Heart left ventricle (tissue), 16 donors: ENCODE measurements around the gene ZAP70. TPM values are rescaled to one million over a fixed set of nuclear protein-coding genes. Genes with fewer than 3 reads are reported as not detected.
A peak's percentile ranks its signal among the peaks of the same experiment; 100 is the strongest.

Experiments used
- ATAC-seq, 4 donors: fragments of 200-7000 bp; cut with Tn5 transposase; one replicate each; pipeline ENCODE4 v1.9.1; 2020 to 2022; ENCODE audit warnings: moderate library complexity in 4 of 4, mild to moderate bottlenecking in 3 of 4, moderate number of reproducible peaks in 1 of 4
- DNase-seq, 5 donors: peaks; one replicate each; pipeline ENCODE4 v3.0.0-alpha.2; 2020
- H3K27ac ChIP-seq, 12 donors: fragments of 200-600 bp; sonication (generic) in 4 of 12; one replicate each; pipeline versions ENCODE4 v1.5.0 to v1.8.0; 2016 to 2022; ENCODE audit warnings: mild to moderate bottlenecking in 2 of 12
- H3K27me3 ChIP-seq, 9 donors: fragments of 200-600 bp; sonication (generic) in 2 of 9; one replicate each; pipeline versions ENCODE4 v1.5.1 to v1.8.0; 2016 to 2022; ENCODE audit warnings: mild to moderate bottlenecking in 3 of 9
- H3K36me3 ChIP-seq, 9 donors: fragments of 200-600 bp; sonication (generic) in 2 of 9; one replicate each; pipeline versions ENCODE4 v1.5.0 to v1.8.0; 2018 to 2022; ENCODE audit warnings: mild to moderate bottlenecking in 2 of 9
- H3K4me1 ChIP-seq, 12 donors: fragments of 200-600 bp; sonication (generic) in 4 of 12; one replicate each; pipeline versions ENCODE4 v1.5.0 to v1.8.0; 2016 to 2022; ENCODE audit warnings: mild to moderate bottlenecking in 3 of 12
- H3K4me3 ChIP-seq, 12 donors: fragments of 200-600 bp; sonication (generic) in 4 of 12; one replicate each; pipeline versions ENCODE4 v1.5.0 to v1.8.0; 2017 to 2022; ENCODE audit warnings: mild to moderate bottlenecking in 9 of 12, moderate library complexity in 4 of 12
- H3K9me3 ChIP-seq, 12 donors: fragments of 200-600 bp; sonication (generic) in 4 of 12; one replicate each; pipeline versions ENCODE4 v1.5.0 to v1.8.0; 2016 to 2022; ENCODE audit warnings: mild to moderate bottlenecking in 1 of 12
- POLR2A ChIP-seq, 2 donors: fragments of 450-650 bp; IDR thresholded peaks; one replicate each; pipeline ENCODE4 v1.6.1; 2017; ENCODE audit warnings: antibody characterized with exemption in 2 of 2, mild to moderate bottlenecking in 2 of 2, moderate library complexity in 2 of 2
- WGBS, 4 donors: extraction: QIAGEN DNeasy Blood & Tissue Kit in 2 of 4; methylation state at CpG; one replicate each; pipeline versions ENCODE4 v1.1.5 to v1.1.7; 2013 to 2018; 5-methylcytosine and 5-hydroxymethylcytosine counted together
- intact Hi-C, 10 donors: fragments of 100-400 bp; cut with DNase I; formaldehyde crosslinking; loops; one replicate each; pipeline versions ENCODE4 v1.11.1 to v1.14.2; 2022
- polyA plus RNA-seq, 2 donors: library from polyadenylated mRNA; stranded (reverse); fragments of 200-250 nt; gene quantifications; one replicate each; pipeline ENCODE4 v1.2.3, GENCODE V29; 2013
- total RNA-seq, 9 donors: library from RNA; depleted of rRNA in 2 of 9; stranded (reverse); fragments of >200 nt in 2 of 9; fragmentation: NEBNext Ultra II Directional in 3 of 9; extraction: Animal tissue kit (Norgen Biotek cat#: 25700) in 3 of 9; gene quantifications; one replicate each; pipeline versions ENCODE4 v1.1.0 to v1.2.4, GENCODE V29; 2016 to 2023
- TF ChIP-seq, protein P1 (sequence below), 12 donors: fragments of 200-600 bp; sonication (generic) in 4 of 12; IDR thresholded peaks; one replicate each; pipeline versions ENCODE4 v1.5.0 to v1.8.0; 2018 to 2022; ENCODE audit warnings: antibody characterized with exemption in 12 of 12, mild to moderate bottlenecking in 5 of 12
- donor health status: ischemic (EF 13 %, LVEDD 7.1; RV severe dilation, severe dysfunction).
- donor health status: healthy with polysubstance abuse.
- donor health status: DM: no; HTN: yes; CAD: no.
- donor health status: DM: no; HTN: no; CAD: no.
- donor health status: ischemic (EF 25% LVEDD 6.9; RV normal size, moderate dysfunction).
- donor health status: ischemic (EF 25% LVEDD 5.7; RV mildly dilated, moderate dysfunction).
- donor health status: healthy.
- donor health status: DM: yes; HTN: yes; CAD: no.
- donor health status: ischemic (EF 35%, LVEDD 5.7; RV mildly dilated, moderate dysfunction).
- donor health status: nonischemic (EF 11% LVEDD 7.7; RV severe dilation, severe dysfunction).
- donor health status: DM: yes; HTN: yes; CAD: no.
- donor health status: PGD.
- donor health status: ischemic (EF 29% LVEDD 5.4; RV normal size, mild dysfunction).
- donor health status: nonischemic (EF 23%, LVEDD 6.1; RV moderate dilation, normal function).

The ZAP70 gene
- total and polyA plus RNA-seq, 11 donors = 0.16 to 13.5 (median 0.70) TPM; not detected in 1

DNA sequence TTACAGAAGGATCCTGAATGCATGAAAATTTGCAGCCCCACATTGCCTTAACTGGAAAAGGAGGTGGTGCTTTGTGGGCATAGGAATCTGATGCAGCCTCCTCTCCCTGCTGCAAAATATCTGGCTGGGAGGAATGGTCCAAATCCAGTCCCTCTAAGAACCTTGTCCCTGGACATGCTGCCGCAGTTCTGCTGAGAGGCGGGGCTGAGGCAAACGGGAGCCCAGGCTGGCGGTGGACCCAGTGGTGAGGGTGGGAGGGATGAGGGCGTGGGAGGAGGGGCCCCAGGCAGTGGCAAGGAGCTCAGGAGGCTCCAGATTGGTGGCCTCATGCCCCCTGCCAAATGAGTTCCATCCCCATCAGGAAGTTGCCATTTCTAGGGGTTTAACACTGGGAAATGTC is 36.2 kb downstream of the ZAP70 start:
- TF ChIP-seq, protein P1, sequence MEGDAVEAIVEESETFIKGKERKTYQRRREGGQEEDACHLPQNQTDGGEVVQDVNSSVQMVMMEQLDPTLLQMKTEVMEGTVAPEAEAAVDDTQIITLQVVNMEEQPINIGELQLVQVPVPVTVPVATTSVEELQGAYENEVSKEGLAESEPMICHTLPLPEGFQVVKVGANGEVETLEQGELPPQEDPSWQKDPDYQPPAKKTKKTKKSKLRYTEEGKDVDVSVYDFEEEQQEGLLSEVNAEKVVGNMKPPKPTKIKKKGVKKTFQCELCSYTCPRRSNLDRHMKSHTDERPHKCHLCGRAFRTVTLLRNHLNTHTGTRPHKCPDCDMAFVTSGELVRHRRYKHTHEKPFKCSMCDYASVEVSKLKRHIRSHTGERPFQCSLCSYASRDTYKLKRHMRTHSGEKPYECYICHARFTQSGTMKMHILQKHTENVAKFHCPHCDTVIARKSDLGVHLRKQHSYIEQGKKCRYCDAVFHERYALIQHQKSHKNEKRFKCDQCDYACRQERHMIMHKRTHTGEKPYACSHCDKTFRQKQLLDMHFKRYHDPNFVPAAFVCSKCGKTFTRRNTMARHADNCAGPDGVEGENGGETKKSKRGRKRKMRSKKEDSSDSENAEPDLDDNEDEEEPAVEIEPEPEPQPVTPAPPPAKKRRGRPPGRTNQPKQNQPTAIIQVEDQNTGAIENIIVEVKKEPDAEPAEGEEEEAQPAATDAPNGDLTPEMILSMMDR (IDR thresholded peaks at IDR 0.05) = no peak
- TF ChIP-seq POLR2A (IDR thresholded peaks at IDR 0.05) = no peak
- Histone ChIP-seq H3K4me3 (no peak overlapping the region), H3K4me1 (peaks cover 0 to 31% (median 9%) of the 10 kb centered on the region in 12 donors), H3K36me3 (peaks cover 0 to 15% (median 3%) of the 10 kb centered on the region in 9 donors), H3K27ac (no peak overlapping the region), H3K27me3 (no peaks in the 10 kb centered on the region), H3K9me3 (no peaks in the 10 kb centered on the region)
- intact Hi-C loops = loop anchor here in 6 of 10 donors (2.0 to 5.0 kb wide), 5 partner anchors 37 to 49 kb away; partner anchors contain the start of gene ZAP70 (in 2 of the 6)
- no peak for ATAC-seq
- DNase-seq = peak in 1 of 5 donors; percentile 16
- WGBS, 4 donors = 66 to 88% (median 78%) methylated on average over 5 of the region's 5 CpGs

DNA sequence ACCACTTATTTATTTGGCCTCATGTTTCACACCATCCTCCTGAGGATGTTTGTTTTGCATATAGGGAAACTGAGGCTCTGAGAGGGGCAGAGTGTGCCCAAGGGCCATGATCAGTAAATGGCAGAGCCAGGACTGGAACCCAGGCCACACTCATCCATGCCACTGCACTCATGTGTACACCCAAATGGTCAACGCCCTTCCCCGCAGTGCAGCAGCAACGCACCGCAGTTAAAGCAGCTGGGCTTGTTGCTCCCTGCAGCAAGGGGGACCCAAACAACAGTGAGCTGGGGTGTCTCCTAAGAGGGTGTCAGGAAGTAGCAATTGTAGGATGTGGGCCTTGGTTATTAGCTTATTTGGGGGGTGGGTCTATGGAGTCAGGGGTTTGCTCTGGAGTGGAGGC is 36.6 kb downstream of the ZAP70 start:
- intact Hi-C loops = loop anchor here in 1 of 10 donors (2.0 kb wide), 1 partner anchor 41 kb away; no protein-coding TSS in a partner anchor
- Histone ChIP-seq H3K36me3 (peaks cover 0 to 15% (median 3%) of the 10 kb centered on the region in 9 donors), H3K27ac (no peak overlapping the region), H3K9me3 (no peaks in the 10 kb centered on the region), H3K27me3 (no peaks in the 10 kb centered on the region), H3K4me1 (peaks cover 0 to 36% (median 9%) of the 10 kb centered on the region in 12 donors), H3K4me3 (no peak overlapping the region)
- DNase-seq (peak in 1 of 5 donors; percentile 24), ATAC-seq (no peak)
- no peak for TF ChIP-seq POLR2A (IDR thresholded peaks at IDR 0.05)
- TF ChIP-seq, protein P1 (IDR thresholded peaks at IDR 0.05) = no peak
- 93 to 98% (median 96%) methylated on average over 4 of the region's 4 CpGs for WGBS, 4 donors

GRCh38 chr2:97751752-97752151 is 38.4 kb downstream of the ZAP70 start:
- Histone ChIP-seq H3K4me1 (peaks cover 0 to 46% (median 12%) of the 10 kb centered on the region in 12 donors), H3K36me3 (peaks cover 0 to 30% (median 20%) of the 10 kb centered on the region in 9 donors), H3K27ac (no peak overlapping the region), H3K9me3 (no peaks in the 10 kb centered on the region), H3K27me3 (no peaks in the 10 kb centered on the region), H3K4me3 (no peak overlapping the region)
- peak in 1 of 5 donors; percentile 23 for DNase-seq
- peak; percentile 36 to 70 (median 53) for ATAC-seq
- no peak for TF ChIP-seq POLR2A (IDR thresholded peaks at IDR 0.05)
- TF ChIP-seq, protein P1 (IDR thresholded peaks at IDR 0.05) = no peak
- 26 to 37% (median 33%) methylated on average over 3 of the region's 3 CpGs for WGBS, 4 donors
- intact Hi-C loops = loop anchor here in 1 of 10 donors (2.0 kb wide), 1 partner anchor 43 kb away; no protein-coding TSS in a partner anchor

DNA sequence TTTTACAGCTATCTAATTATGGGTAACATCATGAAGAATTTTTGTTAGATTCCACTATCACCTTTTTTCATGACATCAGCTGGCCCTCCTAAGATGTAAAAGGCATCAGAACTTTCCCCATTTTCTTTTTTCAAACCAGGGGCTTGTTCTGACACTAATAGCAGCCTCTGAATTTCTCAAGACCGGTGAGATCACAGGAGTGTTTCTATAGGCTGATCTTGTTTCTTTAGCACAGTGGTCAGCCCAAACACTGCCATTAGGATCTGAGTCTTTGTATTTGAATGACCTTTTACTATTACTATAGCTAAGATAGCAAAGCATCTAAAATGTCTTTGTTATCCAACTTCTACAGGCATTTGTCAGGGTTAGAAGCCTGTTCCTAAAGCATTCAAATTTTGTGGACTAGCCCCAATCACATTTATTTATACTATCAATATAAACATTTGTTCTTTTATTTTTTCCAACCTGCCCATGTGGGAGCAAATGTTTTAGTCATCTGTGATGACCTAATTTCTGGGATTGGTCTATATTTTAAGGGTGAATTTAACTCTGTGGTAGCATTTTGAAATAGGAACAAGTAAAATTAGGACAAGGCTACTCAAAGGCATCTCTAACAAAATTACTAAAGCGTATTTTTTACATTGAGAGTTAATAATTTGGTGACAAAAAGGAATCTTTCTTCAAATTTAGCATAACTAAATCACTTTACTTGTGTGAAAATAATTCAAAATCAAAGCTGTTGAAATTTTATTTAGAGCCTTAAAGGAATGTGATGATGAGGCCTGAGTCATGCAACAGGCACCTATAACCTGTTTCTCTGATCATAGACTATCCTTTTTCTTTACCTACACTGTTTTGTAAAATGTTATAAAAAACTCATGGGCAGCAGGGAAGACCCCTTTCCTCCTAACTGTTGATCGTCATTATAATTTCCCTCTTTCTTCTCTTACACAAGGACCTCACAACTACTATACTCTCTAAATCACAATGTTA is 39.3 kb downstream of the ZAP70 start:
- intact Hi-C loops = no loop called here
- TF ChIP-seq, protein P1 (IDR thresholded peaks at IDR 0.05) = no peak
- no peak for TF ChIP-seq POLR2A (IDR thresholded peaks at IDR 0.05)
- Histone ChIP-seq H3K9me3 (no peaks in the 10 kb centered on the region), H3K27ac (no peak overlapping the region), H3K36me3 (peaks cover 0 to 39% (median 29%) of the 10 kb centered on the region in 9 donors), H3K27me3 (no peaks in the 10 kb centered on the region), H3K4me1 (peaks cover 0 to 43% (median 12%) of the 10 kb centered on the region in 12 donors), H3K4me3 (no peak overlapping the region)
- DNase-seq (no peak), ATAC-seq (no peak)
- 94 to 99% (median 95%) methylated on average over 3 of the region's 3 CpGs for WGBS, 4 donors
